IMR-90 (cell line): ENCODE results near the gene EED. TPM values are rescaled to one million over a fixed set of nuclear protein-coding genes. Genes with fewer than 3 reads are reported as not detected.

Experiments used
- ATAC-seq: fragments of 200-7000 bp; cut with Tn5 transposase; 2 replicates; pipeline ENCODE4 v1.9.1; 2020; ENCODE audit warnings: low read depth, mild to moderate bottlenecking, moderate library complexity
- BruUV-seq: library from RNA; stranded (reverse); fragments of 400-500 nt; replicated peaks from 2 replicates; lab custom pipeline; 2021; lab: Mats Ljungman, UMichigan
- CTCF ChIA-PET: fragments of 300-600 bp; formaldehyde crosslinking; extraction: SDS; loops from one replicate; lab custom pipeline; 2021; ENCODE audit warnings: antibody characterized with exemption; lab: Yijun Ruan, JAX
- POLR2A ChIA-PET: fragments of 300-600 bp; sonication (Branson Sonifier 250); formaldehyde crosslinking; loops from one replicate; lab custom pipeline; 2022; ENCODE audit warnings: antibody characterized with exemption; ENCODE audit not compliant: unreplicated experiment; lab: Charles Lee
- DNase-seq: peaks from one replicate; pipeline ENCODE4 v3.0.0; 2013
- H2AFZ ChIP-seq: replicated peaks from 2 replicates; pipeline ENCODE3; 2013; ENCODE audit warnings: low read length, mild to moderate bottlenecking; ENCODE audit not compliant: poor library complexity
- H2AK5ac ChIP-seq: 2 replicates; pipeline ENCODE4 v1.6.1; 2013; ENCODE audit warnings: low read depth, low read length, inconsistent platforms
- H2AK9ac ChIP-seq: replicated peaks from 2 replicates; pipeline ENCODE3; 2013; ENCODE audit warnings: mild to moderate bottlenecking, low read depth, low read length, moderate library complexity; ENCODE audit not compliant: poor library complexity
- H2BK120ac ChIP-seq: 2 replicates; pipeline ENCODE4 v1.6.1; 2013; ENCODE audit warnings: low read depth, low read length, inconsistent platforms
- H2BK15ac ChIP-seq: 3 replicates; pipeline ENCODE4 v1.6.1; 2013; ENCODE audit warnings: low read depth, low read length, inconsistent platforms
- H2BK20ac ChIP-seq: 2 replicates; pipeline ENCODE4 v1.6.1; 2013; ENCODE audit warnings: low read depth, mild to moderate bottlenecking, inconsistent platforms, low read length, moderate library complexity
- H2BK5ac ChIP-seq: 2 replicates; pipeline ENCODE4 v1.6.1; 2013; ENCODE audit warnings: mild to moderate bottlenecking, low read depth, low read length, inconsistent platforms; ENCODE audit not compliant: poor library complexity, severe bottlenecking
- H3K14ac ChIP-seq: replicated peaks from 2 replicates; pipeline ENCODE4 v1.6.1; 2013; ENCODE audit warnings: low read depth, low read length, inconsistent platforms
- H3K18ac ChIP-seq: 2 replicates; pipeline ENCODE4 v1.6.1; 2013; ENCODE audit warnings: low read depth, low read length, control low read depth
- H3K23ac ChIP-seq: 2 replicates; pipeline ENCODE4 v1.6.1; 2013; ENCODE audit warnings: low read depth, low read length, inconsistent platforms
- H3K27ac ChIP-seq: 2 replicates; pipeline ENCODE4 v1.5.1; 2013; ENCODE audit warnings: mild to moderate bottlenecking, control low read depth, low read length; ENCODE audit not compliant: insufficient read depth
- H3K27me3 ChIP-seq: 2 replicates; pipeline ENCODE4 v1.6.1; 2013; ENCODE audit warnings: low read length; ENCODE audit not compliant: control insufficient read depth, insufficient read depth
- H3K36me3 ChIP-seq: 2 replicates; pipeline ENCODE4 v1.6.1; 2013; ENCODE audit warnings: low read length, mixed read lengths; ENCODE audit not compliant: control insufficient read depth, insufficient read depth
- H3K4ac ChIP-seq: 2 replicates; pipeline ENCODE4 v1.6.1; 2013; ENCODE audit warnings: low read depth, low read length, inconsistent platforms
- H3K4me1 ChIP-seq: 2 replicates; pipeline ENCODE4 v1.6.1; 2013; ENCODE audit warnings: low read length, mixed read lengths; ENCODE audit not compliant: control insufficient read depth, insufficient read depth
- H3K4me2 ChIP-seq: 2 replicates; pipeline ENCODE4 v1.6.1; 2013; ENCODE audit warnings: low read depth, mild to moderate bottlenecking, control low read depth, low read length, moderate library complexity
- H3K4me3 ChIP-seq: 2 replicates; pipeline ENCODE4 v1.5.1; 2013; ENCODE audit warnings: low read depth, mild to moderate bottlenecking, control low read depth, low read length, moderate library complexity; ENCODE audit not compliant: insufficient read depth
- H3K56ac ChIP-seq: 2 replicates; pipeline ENCODE4 v1.6.1; 2013; ENCODE audit warnings: low read length, inconsistent platforms; ENCODE audit not compliant: insufficient read depth; ENCODE audit errors: extremely low read depth
- H3K79me1 ChIP-seq, 2 experiments: 2 replicates each; pipeline ENCODE4 v1.6.1; 2013; ENCODE audit warnings: low read length in 2 of 2, inconsistent platforms in 1 of 2, low read depth in 1 of 2
- H3K9ac ChIP-seq: 2 replicates; pipeline ENCODE4 v1.6.1; 2013; ENCODE audit warnings: low read depth, low read length, control low read depth
- H3K9me1 ChIP-seq: 2 replicates; pipeline ENCODE4 v1.6.1; 2013; ENCODE audit warnings: low read length, inconsistent platforms; ENCODE audit not compliant: insufficient read depth
- H3K9me3 ChIP-seq: 2 replicates; pipeline ENCODE4 v1.6.1; 2013; ENCODE audit warnings: low read length; ENCODE audit not compliant: control insufficient read depth, insufficient read depth
- H4K20me1 ChIP-seq: 2 replicates; pipeline ENCODE4 v1.6.1; 2013; ENCODE audit warnings: low read length, inconsistent platforms; ENCODE audit not compliant: insufficient read depth
- H4K5ac ChIP-seq: 2 replicates; pipeline ENCODE4 v1.6.1; 2013; ENCODE audit warnings: mild to moderate bottlenecking, low read depth, low read length, control low read depth
- H4K8ac ChIP-seq, 2 experiments: 2 replicates each; pipeline ENCODE4 v1.6.1; 2013; ENCODE audit warnings: low read depth in 2 of 2, low read length in 2 of 2, control low read depth in 1 of 2, inconsistent platforms in 1 of 2
- H4K91ac ChIP-seq: 2 replicates; pipeline ENCODE4 v1.6.1; 2013; ENCODE audit warnings: low read depth, low read length, inconsistent platforms; ENCODE audit not compliant: insufficient read depth
- BHLHE40 ChIP-seq: fragments of 150-350 bp; IDR thresholded peaks from 2 replicates; pipeline ENCODE4 v1.6.1; 2016; ENCODE audit warnings: mild to moderate bottlenecking, low read depth, low read length
- CEBPB ChIP-seq: IDR thresholded peaks from 2 replicates; pipeline ENCODE4 v1.6.1; 2012; ENCODE audit warnings: low read depth, low read length, improper control_type of control experiment
- CHD1 ChIP-seq: IDR thresholded peaks from 2 replicates; pipeline ENCODE4 v1.6.1; 2012; ENCODE audit warnings: low read depth, low read length, improper control_type of control experiment
- MAFK ChIP-seq: IDR thresholded peaks from 2 replicates; pipeline ENCODE4 v1.6.1; 2012; ENCODE audit warnings: low read depth, low read length, improper control_type of control experiment
- NFE2L2 ChIP-seq: fragments of 150-350 bp; IDR thresholded peaks from 2 replicates; pipeline ENCODE4 v1.6.1; 2016; ENCODE audit warnings: low read depth, mild to moderate bottlenecking, low read length
- RFX5 ChIP-seq: IDR thresholded peaks from 2 replicates; pipeline ENCODE4 v1.8.0; 2012; ENCODE audit warnings: low read depth, mild to moderate bottlenecking, low read length, moderate library complexity
- SMC3 ChIP-seq: fragments of 150-350 bp; IDR thresholded peaks from 2 replicates; pipeline ENCODE4 v1.6.1; 2016; ENCODE audit warnings: low read depth, mild to moderate bottlenecking, antibody characterized with exemption, low read length, moderate library complexity
- WGBS, 2 experiments: methylation state at CpG; one replicate each; pipeline versions ENCODE4 v1.1.5 to v1.1.7; 2013; ENCODE audit warnings: missing lambda C conversion rate in 2 of 2; ENCODE audit not compliant: insufficient read length in 1 of 2; ENCODE audit errors: extremely low coverage in 2 of 2; 5-methylcytosine and 5-hydroxymethylcytosine counted together
- dilution Hi-C: fragments of 300-500 bp; cut with HindIII; formaldehyde crosslinking; loops from one replicate; pipeline ENCODE4 v1.14.3; 2018; ENCODE audit warnings: low sequenced_read_pairs; ENCODE audit not compliant: unreplicated experiment
- in situ Hi-C: fragments of 300-500 bp; cut with MboI; formaldehyde crosslinking; loops from 3 replicates; pipeline ENCODE4 v1.14.3; 2019; ENCODE audit warnings: low sequenced_read_pairs, inconsistent platforms, mixed read lengths
- intact Hi-C: fragments of 100-400 bp; cut with micrococcal nuclease; formaldehyde crosslinking; loops from 2 replicates; pipeline ENCODE4 v1.10.0; 2022
- polyA plus RNA-seq, 3 experiments: library from polyadenylated mRNA; depleted of rRNA; stranded (reverse); fragments of >200 nt; gene quantifications; 2 replicates each; pipeline ENCODE4 v1.2.3, GENCODE V29; 2012; ENCODE audit warnings: low replicate concordance in 1 of 3
- total RNA-seq: library from RNA; depleted of rRNA; stranded (reverse); fragments of >200 nt; gene quantifications from 2 replicates; pipeline ENCODE4 v1.2.3, GENCODE V29; 2012

The EED gene
- total and polyA plus RNA-seq, 2 of the 4 experiments (the other 2 are of a cell fraction) = 11.1 to 11.5 TPM

- no peaks in the 10 kb centered on the region for H3K4me1 ChIP-seq
- H3K23ac ChIP-seq = peak overlapping the region; percentile 91
- peak overlapping the region; percentile 99 for H2AFZ ChIP-seq
- H3K36me3 ChIP-seq = no peaks in the 10 kb centered on the region
- peak overlapping the region; percentile 57 for H3K4ac ChIP-seq
- dilution Hi-C loops (no loop called here), in situ Hi-C loops (no loop called here), intact Hi-C loops (loop anchor here (2.0 kb wide), 1 partner anchor 179 kb away; no protein-coding TSS in a partner anchor)
- peak overlapping the region; percentile 86 for H3K4me2 ChIP-seq
- H2BK15ac ChIP-seq = 0 out of 3 replicates have a peak overlapping the region, but pooled peaks have one; percentile 2
- ChIA-PET POLR2A (interaction anchor here (0.6 to 0.8 kb wide), 4 partner anchors 15 to 521 kb away, joined by 3 to 8 read pairs (median 4); no protein-coding TSS in a partner anchor), CTCF (interaction anchor here (0.6 to 1.5 kb wide), 2 partner anchors 11 to 52 kb away, joined by 3 read pairs; no protein-coding TSS in a partner anchor)
- peak overlapping the region; percentile 58; the same call in 1 of the 2 replicates for H4K91ac ChIP-seq
- H3K9ac ChIP-seq = peak overlapping the region; percentile 83
- peak overlapping the region; percentile 61 for H2AK9ac ChIP-seq
- H3K56ac ChIP-seq = peak overlapping the region; percentile 88
- peak overlapping the region; percentile 86 for H2BK5ac ChIP-seq
- no peak overlapping the region for H2AK5ac ChIP-seq
- H3K9me1 ChIP-seq = peaks cover 6% of the 10 kb centered on the region
- WGBS, 2 experiments = 0% methylated on average over 13 of the region's 38 CpGs; no CpG with 5 or more reads in 1 of the 2 experiments
- peak overlapping the region; percentile 66; the same call in 1 of the 2 replicates for H2BK120ac ChIP-seq
- peak overlapping the region; percentile 65; the same call in 1 of the 2 replicates for H4K5ac ChIP-seq
- H3K9me3 ChIP-seq = no peaks in the 10 kb centered on the region
- BruUV-seq = no TSS peak
- H4K8ac ChIP-seq = peak overlapping the region; percentile 15 to 78; a peak in 2 of 4 replicates
- H3K27ac ChIP-seq = peak overlapping the region; percentile 79
- peak overlapping the region; percentile 73 for H3K4me3 ChIP-seq
- H3K18ac ChIP-seq = peak overlapping the region; percentile 64; the same call in 1 of the 2 replicates
- H3K27me3 ChIP-seq = no peaks in the 10 kb centered on the region; the same call in 1 of the 2 replicates
- H4K20me1 ChIP-seq = peaks cover 37% of the 10 kb centered on the region
- peak overlapping the region; percentile 47 for H3K14ac ChIP-seq
- peaks cover 7 to 34% of the 10 kb centered on the region in 2 experiments for H3K79me1 ChIP-seq
- TF ChIP-seq MAFK (no peak), CHD1 (no peak), SMC3 (no peak), RFX5 (no peak), BHLHE40 (no peak), CEBPB (peak; percentile 63), NFE2L2 (no peak)
- no peak overlapping the region for H2BK20ac ChIP-seq
- DNase-seq (peak; percentile 6), ATAC-seq (peak; percentile 8)
Observed at GRCh38 chr11:86245369-86246292, 1.1 kb downstream of the EED start.
